ENCODE results near the gene HHLA2. TPM values are rescaled to one million over a fixed set of nuclear protein-coding genes. Genes with fewer than 3 reads are reported as not detected.

The HHLA2 gene
- total and polyA plus RNA-seq, 2 experiments from 2014 or later: 0.48 TPM; not detected in 1

GRCh38 chr3:108396336-108396735 is 100.0 kb downstream of the HHLA2 start:
- no peak overlapping the region for H3K4me3 ChIP-seq
- TF ChIP-seq CTCF (IDR thresholded peaks at IDR 0.05; ENCODE audit: low read depth, low read length): no peak
- H3K27ac ChIP-seq: no peak overlapping the region
- no peaks in the 10 kb centered on the region for H3K4me1 ChIP-seq (ENCODE audit: low read depth)
- DNase-seq (ENCODE audit: low read depth in 1 of 2, low spot score in 1 of 2): no peak
- H3K36me3 ChIP-seq: no peaks in the 10 kb centered on the region
- H3K9me3 ChIP-seq (ENCODE audit: low read depth): no peaks in the 10 kb centered on the region
- peaks cover 3% of the 10 kb centered on the region for H3K27me3 ChIP-seq

- Histone ChIP-seq H3K4me3 (no peak overlapping the region), H3K27ac (no peak overlapping the region), H3K27me3 (peaks cover 3% of the 10 kb centered on the region), H3K36me3 (no peaks in the 10 kb centered on the region), H3K9me3 (ENCODE audit: low read depth) (no peaks in the 10 kb centered on the region), H3K4me1 (ENCODE audit: low read depth) (peaks cover 5% of the 10 kb centered on the region)
- DNase-seq (ENCODE audit: low read depth in 1 of 2, low spot score in 1 of 2): no peak
- TF ChIP-seq CTCF (IDR thresholded peaks at IDR 0.05; ENCODE audit: low read depth, low read length): no peak
Observed at GRCh38 chr3:108398510-108398909, 102.2 kb downstream of the HHLA2 start.

- Histone ChIP-seq H3K4me3 (no peak overlapping the region), H3K9me3 (ENCODE audit: low read depth) (no peaks in the 10 kb centered on the region), H3K27ac (no peak overlapping the region), H3K4me1 (ENCODE audit: low read depth) (peaks cover 17% of the 10 kb centered on the region), H3K36me3 (no peaks in the 10 kb centered on the region), H3K27me3 (peaks cover 3% of the 10 kb centered on the region)
- DNase-seq (ENCODE audit: low read depth in 1 of 2, low spot score in 1 of 2): no peak
- no peak for TF ChIP-seq CTCF (IDR thresholded peaks at IDR 0.05; ENCODE audit: low read depth, low read length)
Observed at GRCh38 chr3:108401836-108402235, 105.5 kb downstream of the HHLA2 start.

- Histone ChIP-seq H3K9me3 (ENCODE audit: low read depth) (no peaks in the 10 kb centered on the region), H3K36me3 (no peaks in the 10 kb centered on the region), H3K4me1 (ENCODE audit: low read depth) (peaks cover 17% of the 10 kb centered on the region), H3K4me3 (no peak overlapping the region), H3K27me3 (peaks cover 3% of the 10 kb centered on the region), H3K27ac (no peak overlapping the region)
- no peak for TF ChIP-seq CTCF (IDR thresholded peaks at IDR 0.05; ENCODE audit: low read depth, low read length)
- DNase-seq (ENCODE audit: low read depth in 1 of 2, low spot score in 1 of 2): no peak
Observed at GRCh38 chr3:108403198-108403597, 106.8 kb downstream of the HHLA2 start.

- no peak for TF ChIP-seq CTCF (IDR thresholded peaks at IDR 0.05; ENCODE audit: low read depth, low read length)
- Histone ChIP-seq H3K27me3 (peaks cover 3% of the 10 kb centered on the region), H3K27ac (no peak overlapping the region)
Observed at GRCh38 chr3:108403686-108404345, 107.5 kb downstream of the HHLA2 start.

More at GRCh38 chr3:108403686-108404345, 107.5 kb downstream of the HHLA2 start:
- no peaks in the 10 kb centered on the region for H3K36me3 ChIP-seq
- no peak for DNase-seq (ENCODE audit: low read depth in 1 of 2, low spot score in 1 of 2)
- no peaks in the 10 kb centered on the region for H3K9me3 ChIP-seq (ENCODE audit: low read depth)
- peaks cover 17% of the 10 kb centered on the region for H3K4me1 ChIP-seq (ENCODE audit: low read depth)
- H3K4me3 ChIP-seq: no peak overlapping the region
